GM10248 (cell line): ENCODE data around the gene PEDS1.
"Not testable (repeated sequence)": the region's sequence is repeated elsewhere in the genome, so short reads cannot be mapped to it uniquely, and the experiment has no call there.

Source experiments
- CTCF ChIA-PET: fragments of 300-600 bp; sonication (Branson Sonifier 250); formaldehyde crosslinking; extraction: SDS; loops from one replicate; lab custom pipeline; 2021; ENCODE audit warnings: antibody characterized with exemption; lab: Yijun Ruan, JAX
- POLR2A ChIA-PET: fragments of 350-650 bp; sonication (Branson Sonifier 250); formaldehyde crosslinking; extraction: SDS; loops from one replicate; lab custom pipeline; 2020; ENCODE audit warnings: antibody characterized with exemption; lab: Yijun Ruan, JAX
- DNase-seq: peaks from one replicate; pipeline ENCODE4 v3.0.0; 2012; ENCODE audit errors: extremely low spot score
- TF ChIP-seq, protein P1 (sequence below): IDR thresholded peaks from 2 replicates; pipeline ENCODE4 v1.5.1; 2012; ENCODE audit warnings: mild to moderate bottlenecking, low read depth; ENCODE audit errors: extremely low read depth, missing control alignments, control extremely low read depth

Gene PEDS1

DNA sequence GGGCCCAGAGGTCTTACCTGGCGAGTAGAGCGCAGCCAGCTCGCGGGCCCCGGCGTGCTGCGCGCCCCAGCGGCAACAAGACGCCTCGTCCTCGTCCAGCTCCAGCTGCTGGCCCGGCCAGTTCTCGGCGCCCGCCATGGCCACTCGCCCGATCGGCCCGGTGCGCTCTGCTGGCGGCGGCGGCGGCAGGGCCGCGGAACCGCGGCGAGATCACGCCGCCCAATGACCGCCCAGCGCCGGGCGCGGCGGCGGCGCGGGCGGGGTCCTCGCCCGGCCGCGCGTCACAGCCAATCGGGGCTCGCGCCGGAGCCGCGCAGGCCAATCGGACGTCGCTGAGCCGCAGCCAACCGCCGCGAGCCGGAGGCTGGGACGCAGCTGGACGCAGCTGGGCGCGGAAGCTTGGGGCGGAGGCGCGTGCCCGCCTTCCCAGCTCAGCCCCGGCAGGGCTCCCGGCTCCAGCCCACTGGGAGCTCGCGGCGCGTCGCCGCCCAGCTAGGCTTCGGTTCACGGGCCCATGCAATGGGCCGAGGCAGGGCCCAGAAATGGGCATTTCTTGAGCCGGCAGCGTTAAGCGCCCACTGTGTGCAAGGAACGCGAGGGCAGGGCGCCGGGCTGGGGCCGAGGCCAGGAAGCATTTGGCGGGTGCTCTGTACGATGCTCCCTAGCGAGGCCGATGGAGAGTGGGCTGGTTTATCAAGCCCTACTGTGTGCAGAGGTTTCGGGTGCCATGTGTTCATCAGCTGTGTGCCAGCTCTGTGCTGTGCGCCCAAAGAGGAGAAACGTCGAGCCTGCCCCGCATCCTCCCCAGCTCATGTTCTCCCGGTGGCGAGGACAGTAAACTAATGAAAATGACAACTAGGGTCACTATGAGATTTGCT, at the start of gene PEDS1:
Gene PEDS1 (minus strand): TSS at position 224 of the 878 bp plus-strand sequence. CDS start 86 bp downstream, at position 138.
- TF ChIP-seq, protein P1, sequence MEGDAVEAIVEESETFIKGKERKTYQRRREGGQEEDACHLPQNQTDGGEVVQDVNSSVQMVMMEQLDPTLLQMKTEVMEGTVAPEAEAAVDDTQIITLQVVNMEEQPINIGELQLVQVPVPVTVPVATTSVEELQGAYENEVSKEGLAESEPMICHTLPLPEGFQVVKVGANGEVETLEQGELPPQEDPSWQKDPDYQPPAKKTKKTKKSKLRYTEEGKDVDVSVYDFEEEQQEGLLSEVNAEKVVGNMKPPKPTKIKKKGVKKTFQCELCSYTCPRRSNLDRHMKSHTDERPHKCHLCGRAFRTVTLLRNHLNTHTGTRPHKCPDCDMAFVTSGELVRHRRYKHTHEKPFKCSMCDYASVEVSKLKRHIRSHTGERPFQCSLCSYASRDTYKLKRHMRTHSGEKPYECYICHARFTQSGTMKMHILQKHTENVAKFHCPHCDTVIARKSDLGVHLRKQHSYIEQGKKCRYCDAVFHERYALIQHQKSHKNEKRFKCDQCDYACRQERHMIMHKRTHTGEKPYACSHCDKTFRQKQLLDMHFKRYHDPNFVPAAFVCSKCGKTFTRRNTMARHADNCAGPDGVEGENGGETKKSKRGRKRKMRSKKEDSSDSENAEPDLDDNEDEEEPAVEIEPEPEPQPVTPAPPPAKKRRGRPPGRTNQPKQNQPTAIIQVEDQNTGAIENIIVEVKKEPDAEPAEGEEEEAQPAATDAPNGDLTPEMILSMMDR = no peak
- ChIA-PET CTCF (interaction anchor here (1.0 to 4.2 kb wide), 14 partner anchors 10 to 310 kb away, joined by 3 to 24 read pairs (median 9); no protein-coding TSS in a partner anchor), POLR2A (interaction anchor here (0.7 to 1.4 kb wide), 4 partner anchors 12 to 47 kb away, joined by 3 to 5 read pairs (median 4); no protein-coding TSS in a partner anchor)
- peak; percentile 99 for DNase-seq

DNA sequence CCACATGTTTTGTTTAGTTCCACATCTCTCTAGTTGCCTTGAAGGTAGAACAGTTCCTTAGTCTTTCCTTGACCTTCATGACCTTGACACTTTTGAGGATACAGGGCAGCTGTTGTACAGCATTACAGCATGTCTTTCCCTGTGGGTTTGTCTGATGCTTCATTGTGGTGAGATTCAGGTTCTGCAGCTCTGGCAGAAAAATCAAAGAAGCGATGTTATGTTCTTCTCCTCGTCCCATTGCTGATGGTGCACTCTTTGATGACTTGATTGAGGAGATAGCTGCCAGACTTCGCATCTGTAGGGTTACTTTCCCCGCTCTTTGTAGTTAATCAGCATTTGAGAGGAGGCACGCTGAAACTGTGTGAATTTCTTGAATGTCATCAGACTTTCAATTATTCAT, 49.2 kb upstream of the PEDS1 start:
- TF ChIP-seq, protein P1 = no peak
- ChIA-PET CTCF (interaction anchor here (0.7 to 1.4 kb wide), 2 partner anchors 9 to 261 kb away, joined by 3 to 5 read pairs; no protein-coding TSS in a partner anchor), POLR2A (no interaction called here)
- DNase-seq = no peak

DNA sequence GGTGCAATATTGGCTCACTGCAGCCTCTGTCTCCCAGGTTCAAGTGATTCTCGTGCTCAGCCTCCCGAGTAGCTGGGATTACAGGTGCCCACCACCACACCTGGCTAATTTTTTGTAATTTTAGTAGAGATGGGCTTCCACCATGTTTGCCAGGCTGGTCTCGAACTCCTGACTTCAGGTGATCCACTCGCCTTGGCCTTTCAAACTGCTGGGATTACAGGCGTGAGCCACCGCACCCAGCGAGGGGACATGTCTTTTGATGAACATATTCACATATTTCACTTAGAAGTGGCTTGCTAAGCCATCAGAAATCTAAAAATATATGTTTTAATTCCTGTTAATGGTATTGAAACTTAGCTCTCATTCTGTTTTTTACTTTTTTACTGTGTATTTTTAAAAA, 48.2 kb upstream of the PEDS1 start:
- CTCF ChIA-PET = interaction anchor here (1.1 to 3.3 kb wide), 3 partner anchors 10 to 223 kb away, joined by 3 to 11 read pairs (median 4); partner anchors contain the start of gene CEBPB
- POLR2A ChIA-PET, DNase-seq: not testable (repeated sequence)

DNA sequence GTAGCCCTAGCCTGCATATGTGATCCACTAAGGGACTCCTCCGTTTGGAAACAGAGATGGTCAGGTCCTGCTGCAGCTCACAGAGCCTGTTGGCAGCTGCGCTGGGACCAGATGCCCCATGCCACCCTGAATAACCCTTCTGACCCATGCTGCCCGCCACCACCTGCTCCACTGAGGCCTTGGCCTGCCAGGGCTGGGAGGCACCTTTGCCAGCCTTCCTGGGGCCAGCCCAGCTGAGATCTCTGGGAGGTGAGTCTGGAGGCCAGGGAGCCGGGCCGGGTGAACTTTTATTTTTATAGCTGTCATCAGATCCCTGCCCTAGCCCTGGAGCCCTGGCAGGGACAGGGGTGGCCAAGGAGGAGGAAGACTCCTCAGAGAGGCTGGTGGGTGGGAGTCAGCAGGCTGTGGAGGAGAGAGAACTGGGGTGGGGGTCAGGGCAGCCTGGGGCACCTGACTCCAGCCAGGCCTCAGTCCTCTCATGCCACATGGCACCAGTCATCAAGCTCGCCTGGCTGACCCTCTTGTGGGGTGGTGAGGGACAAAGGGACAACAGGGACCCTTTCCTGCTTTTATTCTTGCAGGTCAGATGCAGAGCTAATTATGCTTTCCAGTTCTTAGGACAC, 47.1 kb upstream of the PEDS1 start:
- TF ChIP-seq, protein P1 = no peak
- DNase-seq = no peak
- ChIA-PET CTCF (interaction anchor here (1.0 to 3.3 kb wide), 4 partner anchors 9 to 388 kb away, joined by 3 to 11 read pairs (median 3); partner anchors contain the start of gene CEBPB), POLR2A (no interaction called here)

DNA sequence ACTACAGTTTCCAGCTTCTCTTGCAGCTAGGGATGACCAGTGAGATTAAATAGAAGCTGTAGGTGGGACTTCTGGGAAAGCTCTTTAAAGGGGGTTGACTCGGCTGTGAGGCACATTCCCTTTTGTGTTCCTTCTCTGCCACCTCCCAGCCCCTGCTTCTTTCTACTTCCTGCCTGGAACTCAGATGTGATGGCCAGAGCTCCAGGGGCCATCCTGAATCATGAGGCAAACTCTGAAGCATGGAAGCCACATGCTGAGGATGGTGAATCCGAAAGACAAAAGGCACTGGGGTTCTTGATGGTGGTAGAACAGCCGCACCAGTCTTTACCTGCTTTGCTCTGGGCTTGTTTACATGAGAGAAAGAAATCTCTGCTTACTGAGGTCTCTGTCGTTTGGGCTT, 46.2 kb upstream of the PEDS1 start:
- TF ChIP-seq, protein P1 = no peak
- no peak for DNase-seq
- POLR2A ChIA-PET = no interaction called here
- CTCF ChIA-PET = interaction anchor here (1.0 to 3.3 kb wide), 3 partner anchors 11 to 389 kb away, joined by 3 to 11 read pairs (median 4); partner anchors contain the start of gene CEBPB

DNA sequence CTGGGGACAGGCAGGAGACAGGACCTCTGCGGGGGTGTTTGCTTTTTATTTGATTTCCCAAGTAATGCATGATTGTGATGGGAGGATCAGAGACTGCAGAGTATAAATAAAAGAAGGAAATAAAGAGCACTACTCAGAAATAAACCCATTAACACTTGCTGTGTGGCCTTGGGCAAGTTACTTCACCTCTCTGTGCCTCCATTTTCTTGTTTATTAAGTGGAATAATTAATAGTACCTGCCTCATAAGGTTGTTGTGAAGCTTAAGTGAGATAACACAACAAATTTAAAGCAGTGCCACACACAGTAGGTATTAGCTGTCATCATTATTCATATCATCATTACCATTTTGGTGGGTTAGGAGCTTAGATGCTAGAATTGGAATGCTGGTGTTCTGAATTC, 45.2 kb upstream of the PEDS1 start:
- DNase-seq = no peak
- ChIA-PET CTCF (interaction anchor here (1.4 to 3.3 kb wide), 2 partner anchors 10 to 202 kb away, joined by 4 to 11 read pairs; partner anchors contain the start of gene CEBPB), POLR2A (no interaction called here)
- TF ChIP-seq, protein P1 = no peak
